B cell (primary cell): ENCODE results near the gene OR2Y1.

Experiments
- EZH2 ChIP-seq: IDR thresholded peaks from 2 replicates; pipeline ENCODE4 v1.6.1; 2012; ENCODE audit warnings: borderline replicate concordance, low read depth, mild to moderate bottlenecking, moderate library complexity, low read length; ENCODE audit not compliant: insufficient read depth, poor library complexity, severe bottlenecking
- TF ChIP-seq, protein P1 (sequence below): fragments of 200-600 bp; IDR thresholded peaks from one replicate; pipeline ENCODE4 v1.8.0; 2022; ENCODE audit warnings: antibody characterized with exemption, mild to moderate bottlenecking

DNA sequence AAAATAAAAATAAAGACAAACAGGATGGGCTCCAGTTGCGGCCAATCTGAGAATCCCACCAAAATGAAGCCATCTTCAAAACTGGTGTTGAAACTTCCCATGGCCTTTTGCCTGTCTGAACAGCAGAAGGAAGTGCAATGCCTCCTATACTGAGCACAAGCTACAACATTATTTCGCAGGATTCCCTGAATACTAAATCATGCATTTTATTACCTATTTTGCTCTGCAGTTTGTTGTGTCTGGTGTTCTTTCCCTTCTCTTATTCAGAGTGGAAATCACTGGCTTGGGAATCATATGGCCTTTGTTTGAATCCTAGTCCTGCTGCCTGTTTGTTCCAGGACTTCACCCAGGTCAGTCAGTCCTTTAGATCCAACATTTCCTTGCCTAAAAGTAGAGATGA, at the start of gene OR2Y1:
- no peak for TF ChIP-seq EZH2
- TF ChIP-seq, protein P1, sequence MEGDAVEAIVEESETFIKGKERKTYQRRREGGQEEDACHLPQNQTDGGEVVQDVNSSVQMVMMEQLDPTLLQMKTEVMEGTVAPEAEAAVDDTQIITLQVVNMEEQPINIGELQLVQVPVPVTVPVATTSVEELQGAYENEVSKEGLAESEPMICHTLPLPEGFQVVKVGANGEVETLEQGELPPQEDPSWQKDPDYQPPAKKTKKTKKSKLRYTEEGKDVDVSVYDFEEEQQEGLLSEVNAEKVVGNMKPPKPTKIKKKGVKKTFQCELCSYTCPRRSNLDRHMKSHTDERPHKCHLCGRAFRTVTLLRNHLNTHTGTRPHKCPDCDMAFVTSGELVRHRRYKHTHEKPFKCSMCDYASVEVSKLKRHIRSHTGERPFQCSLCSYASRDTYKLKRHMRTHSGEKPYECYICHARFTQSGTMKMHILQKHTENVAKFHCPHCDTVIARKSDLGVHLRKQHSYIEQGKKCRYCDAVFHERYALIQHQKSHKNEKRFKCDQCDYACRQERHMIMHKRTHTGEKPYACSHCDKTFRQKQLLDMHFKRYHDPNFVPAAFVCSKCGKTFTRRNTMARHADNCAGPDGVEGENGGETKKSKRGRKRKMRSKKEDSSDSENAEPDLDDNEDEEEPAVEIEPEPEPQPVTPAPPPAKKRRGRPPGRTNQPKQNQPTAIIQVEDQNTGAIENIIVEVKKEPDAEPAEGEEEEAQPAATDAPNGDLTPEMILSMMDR: no peak
